ENCODE measurements around the gene S100A8.

- TF ChIP-seq EZH2phosphoT487 (IDR thresholded peaks at IDR 0.05; ENCODE audit: borderline replicate concordance), result no peak
- no peak for TF ChIP-seq RAD21 (IDR thresholded peaks at IDR 0.05; ENCODE audit: low read depth)
- TF ChIP-seq EZH2 (IDR thresholded peaks at IDR 0.05), result no peak
- TF ChIP-seq POLR2AphosphoS5 (IDR thresholded peaks at IDR 0.05; ENCODE audit: low read depth, low read length), result no peak
These were observed 42.1 kb downstream of the S100A8 start, which contains the start of gene PGLYRP4 for GRCh38 chr1:153348511-153349362.

Data from HCT116 (cell line).